T47D (cell line): ENCODE measurements around the gene RIN3.

Experiments
- DNase-seq, 2 experiments: peaks; one replicate each; pipeline versions ENCODE4 v3.0.0 to v3.0.0-alpha.2; 2011 to 2012; ENCODE audit warnings: low read depth in 1 of 2, low spot score in 1 of 2
- JUND ChIP-seq: IDR thresholded peaks from 2 replicates; pipeline ENCODE4 v1.6.1; 2012; ENCODE audit warnings: low read depth
- in situ Hi-C: cut with HindIII; loops from 2 replicates; pipeline ENCODE4 v1.10.0; 2016; ENCODE audit warnings: low sequenced_read_pairs, low pct_unique_long_range_greater_than_20kb

RIN3 gene

DNA sequence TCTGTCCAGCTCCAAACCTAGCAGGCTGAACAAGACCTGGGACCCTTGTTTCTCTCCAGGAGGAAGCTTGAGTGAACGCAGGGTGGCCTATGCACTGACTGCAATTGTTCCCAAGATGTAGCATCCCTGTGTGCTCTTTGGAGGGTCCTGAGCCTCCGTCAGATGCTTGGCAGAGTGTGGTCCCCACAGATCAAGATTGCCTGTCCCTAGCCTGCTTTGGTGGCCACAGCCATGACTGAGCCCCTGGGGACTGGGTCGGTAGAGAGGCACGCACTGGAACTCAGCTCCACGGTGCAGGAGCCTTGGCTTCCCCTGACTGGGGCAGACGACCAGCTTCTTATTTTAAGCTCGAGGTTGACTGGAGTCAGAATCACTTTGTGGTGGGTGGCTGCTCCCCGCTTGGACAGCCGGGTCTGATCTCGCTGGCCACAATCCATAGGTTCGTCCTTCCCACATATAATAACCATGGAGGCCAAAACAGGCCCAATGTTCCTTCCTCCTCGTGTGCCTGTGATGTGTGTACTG, 137.1 kb downstream of the RIN3 start:
- no peak for TF ChIP-seq JUND
- DNase-seq: no peak
- in situ Hi-C loops: no loop called here

DNA sequence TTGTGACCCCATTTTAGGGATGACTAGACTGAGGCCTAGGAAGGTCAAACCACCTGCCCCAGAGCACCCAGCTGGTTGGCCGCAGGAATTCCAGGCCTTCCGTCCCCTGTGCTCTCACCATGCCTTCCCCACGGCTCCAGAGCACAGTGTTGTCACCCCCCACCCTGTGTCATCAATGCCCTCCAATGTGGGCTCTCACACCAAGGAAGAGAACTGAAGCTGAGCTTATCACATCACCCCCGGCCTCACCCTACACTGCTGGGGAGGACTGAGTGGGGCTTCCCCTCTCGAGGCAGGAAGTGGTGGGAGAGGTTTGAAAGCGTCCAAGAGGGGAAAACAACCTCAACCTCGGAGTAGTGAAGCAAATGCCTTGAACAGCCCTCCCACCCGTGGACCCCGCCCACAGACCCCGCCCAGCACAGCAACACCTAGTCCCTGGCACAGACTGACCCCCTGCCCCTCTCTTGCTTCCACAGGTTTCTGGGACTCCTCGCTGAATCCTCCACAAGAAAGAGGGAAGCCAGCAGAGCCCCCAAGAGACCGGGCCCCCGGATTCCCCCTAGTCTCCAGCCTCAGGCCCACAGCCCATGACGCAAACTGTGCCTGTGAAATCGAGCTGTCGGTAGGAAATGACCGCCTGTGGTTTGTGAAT, 137.7 kb downstream of the RIN3 start:
- TF ChIP-seq JUND: no peak
- DNase-seq: no peak
- in situ Hi-C loops: no loop called here

DNA sequence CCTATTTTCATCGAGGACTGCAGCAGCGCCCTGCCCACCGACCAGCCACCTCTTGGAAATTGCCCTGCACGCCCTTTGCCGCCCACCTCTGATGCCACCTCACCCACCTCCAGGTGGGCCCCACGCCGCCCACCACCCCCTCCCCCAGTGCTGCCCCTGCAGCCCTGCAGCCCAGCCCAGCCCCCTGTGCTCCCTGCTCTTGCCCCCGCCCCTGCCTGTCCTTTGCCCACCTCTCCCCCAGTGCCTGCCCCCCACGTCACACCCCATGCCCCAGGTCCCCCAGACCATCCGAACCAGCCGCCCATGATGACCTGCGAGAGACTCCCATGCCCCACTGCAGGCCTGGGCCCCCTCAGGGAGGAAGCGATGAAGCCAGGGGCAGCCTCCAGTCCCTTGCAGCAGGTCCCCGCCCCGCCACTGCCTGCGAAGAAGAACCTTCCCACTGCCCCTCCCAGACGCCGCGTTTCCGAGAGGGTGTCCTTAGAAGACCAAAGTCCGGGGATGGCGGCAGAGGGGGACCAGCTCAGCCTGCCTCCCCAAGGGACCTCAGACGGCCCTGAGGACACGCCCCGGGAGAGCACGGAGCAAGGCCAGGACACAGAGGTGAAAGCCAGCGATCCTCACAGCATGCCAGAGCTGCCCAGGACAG, 138.3 kb downstream of the RIN3 start:
- DNase-seq: no peak
- TF ChIP-seq JUND: no peak
- in situ Hi-C loops: no loop called here

DNA sequence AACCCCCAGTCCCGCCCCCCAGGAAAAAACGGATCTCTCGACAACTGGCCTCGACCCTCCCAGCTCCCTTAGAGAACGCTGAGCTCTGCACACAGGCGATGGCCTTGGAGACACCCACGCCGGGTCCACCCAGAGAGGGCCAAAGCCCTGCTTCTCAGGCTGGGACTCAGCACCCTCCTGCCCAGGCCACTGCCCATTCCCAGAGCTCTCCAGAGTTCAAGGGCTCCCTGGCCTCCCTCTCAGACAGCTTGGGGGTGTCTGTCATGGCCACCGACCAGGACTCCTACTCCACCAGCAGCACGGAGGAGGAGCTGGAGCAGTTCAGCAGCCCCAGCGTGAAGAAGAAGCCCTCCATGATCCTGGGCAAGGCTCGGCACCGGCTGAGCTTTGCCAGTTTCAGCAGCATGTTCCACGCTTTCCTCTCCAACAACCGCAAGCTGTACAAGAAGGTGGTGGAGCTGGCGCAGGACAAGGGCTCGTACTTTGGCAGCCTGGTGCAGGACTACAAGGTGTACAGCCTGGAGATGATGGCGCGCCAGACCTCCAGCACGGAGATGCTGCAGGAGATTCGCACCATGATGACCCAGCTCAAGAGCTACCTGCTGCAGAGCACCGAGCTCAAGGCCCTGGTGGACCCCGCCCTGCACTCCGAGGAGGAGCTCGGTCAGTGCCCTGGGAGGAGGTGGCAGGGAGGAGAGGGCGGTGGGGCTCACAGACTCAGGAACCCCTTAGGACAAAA, 139.0 kb downstream of the RIN3 start:
- in situ Hi-C loops: no loop called here
- no peak for DNase-seq
- TF ChIP-seq JUND: no peak

DNA sequence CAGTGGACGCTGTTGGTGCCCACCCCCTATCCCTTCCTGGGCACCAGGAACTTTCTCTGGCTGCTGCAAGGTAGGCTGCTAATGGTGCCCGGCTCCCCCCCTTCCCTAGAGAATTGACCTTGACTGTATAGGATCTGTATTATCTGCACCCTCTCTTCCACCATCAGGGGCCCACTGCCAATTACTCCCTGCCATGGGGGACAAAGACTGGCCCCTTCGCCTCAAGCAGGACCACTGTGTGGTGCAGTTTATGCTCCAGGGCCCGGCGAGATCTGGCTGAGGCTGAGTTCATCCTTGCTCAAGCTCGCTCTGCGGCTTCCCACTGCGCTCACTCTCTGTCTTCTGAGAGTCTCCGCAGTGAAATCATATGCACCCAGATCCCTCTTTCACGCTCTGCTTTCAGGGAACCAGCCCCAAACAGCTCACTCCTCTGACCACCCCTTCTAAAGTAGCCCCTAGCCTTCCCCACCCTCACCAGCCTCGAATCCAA, 139.6 kb downstream of the RIN3 start:
- in situ Hi-C loops: no loop called here
- DNase-seq: no peak
- TF ChIP-seq JUND: no peak

DNA sequence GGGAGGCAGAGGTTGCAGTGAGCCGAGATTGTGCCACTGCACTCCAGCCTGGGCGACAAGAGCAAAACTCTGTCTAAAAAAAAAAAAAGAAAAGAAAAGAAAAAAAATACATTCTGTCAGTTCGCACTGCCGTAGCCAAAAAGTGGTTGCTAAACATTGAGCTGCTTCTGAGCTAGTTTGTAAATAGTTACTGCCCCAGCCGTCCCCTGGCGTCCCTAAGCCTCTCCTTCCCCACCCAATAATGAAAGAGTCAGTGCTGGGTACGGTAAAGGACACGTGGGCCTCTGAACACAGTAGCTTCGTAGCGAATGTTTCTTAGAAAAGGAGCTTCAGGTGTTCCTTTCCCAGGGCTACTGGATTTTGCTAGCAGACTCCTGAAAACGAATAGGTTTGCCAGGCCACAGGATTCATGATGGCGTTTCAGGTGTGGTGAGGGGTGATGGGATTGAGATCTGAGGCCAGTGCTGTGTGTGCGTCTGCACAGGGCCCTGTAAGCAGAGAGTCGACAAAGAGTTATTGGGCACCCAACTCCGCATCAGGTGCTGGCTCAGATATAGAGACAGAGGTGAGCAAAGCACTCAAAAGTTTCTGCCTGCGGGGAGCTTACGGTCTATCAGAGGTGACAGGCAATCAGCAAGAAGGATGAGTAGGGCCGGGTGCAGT, 140.8 kb downstream of the RIN3 start:
- in situ Hi-C loops: no loop called here
- DNase-seq: no peak
- TF ChIP-seq JUND: no peak

DNA sequence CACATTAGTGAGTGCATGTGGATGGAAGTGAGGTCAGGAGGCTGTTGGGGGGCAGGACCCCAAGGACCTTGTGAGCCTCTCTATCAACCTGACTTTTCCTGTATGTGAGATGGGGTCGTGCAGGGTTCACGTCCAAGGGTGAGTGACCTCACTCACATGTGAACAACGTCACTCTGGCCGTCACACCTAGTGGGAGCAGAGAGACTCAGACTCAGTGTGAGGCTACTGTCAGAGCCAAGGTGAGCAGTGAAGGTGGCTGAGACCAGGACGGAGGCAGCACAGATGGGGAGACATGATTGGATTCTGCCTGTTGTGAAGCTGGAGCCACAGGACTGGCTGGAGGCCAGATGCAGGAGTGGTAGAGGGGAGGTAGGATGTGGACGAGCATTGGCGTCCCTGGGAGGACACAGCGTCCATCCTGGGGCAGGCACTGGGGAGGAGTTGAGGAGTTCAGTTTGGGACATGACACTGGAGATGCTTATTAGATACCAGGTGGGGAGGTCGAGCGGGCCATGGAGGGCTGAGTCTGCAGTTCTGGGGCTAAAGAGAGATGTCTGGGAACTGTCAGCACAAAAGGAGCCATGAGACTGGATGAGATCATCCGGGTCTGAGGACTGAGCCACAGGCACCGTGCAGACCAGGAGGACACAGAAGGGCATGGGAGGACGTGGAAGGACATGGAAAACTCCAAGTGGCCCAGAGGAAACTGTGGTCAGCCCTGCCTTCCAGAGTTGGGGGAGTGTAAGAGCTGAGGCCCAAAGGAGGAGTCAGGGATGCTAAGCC, 142.0 kb downstream of the RIN3 start:
- DNase-seq: no peak
- in situ Hi-C loops: no loop called here
- no peak for TF ChIP-seq JUND

DNA sequence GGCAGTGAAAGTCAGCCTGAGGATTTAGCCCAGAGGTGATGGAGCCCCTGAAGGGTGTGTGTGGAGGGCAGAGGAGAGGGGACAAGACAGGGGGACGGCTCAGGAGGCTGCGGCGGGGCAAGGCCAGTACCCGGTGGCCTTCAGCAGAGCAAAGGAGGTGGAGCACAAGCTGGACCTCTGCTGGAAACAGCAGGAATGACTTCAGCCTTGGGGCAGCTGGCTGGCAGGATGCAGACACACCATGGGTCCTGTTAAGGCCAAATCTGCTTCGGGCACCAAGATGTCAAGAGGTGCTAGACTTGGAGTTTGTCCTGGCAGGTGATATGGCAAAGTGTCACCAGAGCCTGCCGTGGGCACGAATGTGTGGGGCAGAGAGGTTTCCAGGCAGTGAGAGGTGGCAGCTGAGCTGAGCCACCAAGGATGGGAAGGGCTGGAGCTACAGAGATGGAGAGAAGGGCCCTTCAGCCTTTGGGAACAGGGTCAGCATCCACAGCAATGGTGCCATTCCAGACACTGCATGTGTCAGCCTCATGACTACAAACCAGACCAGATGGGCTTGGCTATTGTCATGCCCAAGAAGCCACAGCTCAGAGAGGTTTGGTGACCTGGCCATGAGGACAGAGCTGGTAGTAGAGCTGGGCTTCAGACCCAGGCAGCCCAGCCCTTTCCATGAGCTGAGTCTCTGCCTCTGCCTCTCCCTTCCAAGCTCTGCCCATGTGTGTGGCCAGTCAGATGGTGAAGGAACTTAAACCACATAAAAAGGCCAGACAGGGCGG, 142.9 kb downstream of the RIN3 start:
- no peak for DNase-seq
- TF ChIP-seq JUND: no peak
- in situ Hi-C loops: no loop called here

DNA sequence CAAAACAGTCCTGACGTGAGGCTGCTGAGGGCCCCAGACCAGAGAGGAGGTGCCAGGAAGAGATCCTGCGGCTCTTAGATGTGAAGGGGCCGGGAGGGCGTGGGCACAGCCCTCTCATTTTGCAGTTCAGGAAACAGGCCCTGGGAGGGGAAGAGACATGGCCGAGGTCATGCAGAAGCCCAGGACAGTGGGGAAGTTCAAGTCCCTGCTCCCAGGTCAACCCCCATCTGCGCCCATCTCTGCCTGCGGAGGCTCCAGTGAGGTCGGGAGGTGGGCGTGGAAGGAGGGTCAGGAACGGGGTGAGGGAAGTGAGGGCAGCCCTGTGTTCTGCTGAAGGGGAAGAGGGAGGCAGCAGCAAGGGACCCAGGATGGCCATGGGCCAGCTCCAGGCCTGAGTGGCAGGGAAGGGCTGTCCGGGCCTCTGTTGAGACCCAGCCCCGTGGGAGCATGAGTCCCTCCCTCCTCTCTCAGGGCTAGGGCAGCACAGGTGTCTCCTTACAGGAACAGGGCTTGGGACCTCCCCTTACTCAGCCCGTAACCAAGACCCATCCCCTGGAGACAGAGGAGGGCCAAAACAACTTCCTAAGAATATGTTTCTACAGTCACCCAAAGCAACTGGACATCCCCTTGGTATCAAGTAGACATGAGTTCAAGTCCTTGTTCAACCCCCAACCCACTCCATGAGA, 144.0 kb downstream of the RIN3 start:
- TF ChIP-seq JUND: no peak
- DNase-seq: no peak
- in situ Hi-C loops: no loop called here

DNA sequence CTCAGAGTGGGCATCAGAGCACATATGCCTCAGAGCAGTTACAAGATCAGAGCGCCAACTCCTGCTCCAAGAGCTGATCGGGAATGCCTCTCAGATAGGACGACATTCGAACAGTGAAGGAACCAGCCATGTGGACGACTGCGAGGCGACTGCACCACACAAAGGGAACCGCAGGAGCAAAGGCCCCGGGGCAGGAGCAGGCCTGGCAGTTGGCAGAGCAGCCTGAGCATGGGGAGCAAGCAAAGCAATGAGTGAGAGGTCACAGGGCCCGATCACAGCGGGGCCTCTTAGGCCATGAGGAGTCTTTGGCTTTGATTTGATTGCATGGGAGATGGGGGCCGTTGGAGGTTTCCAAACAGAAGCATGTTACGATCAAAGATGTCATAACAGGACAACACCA, 144.6 kb downstream of the RIN3 start:
- no peak for TF ChIP-seq JUND
- in situ Hi-C loops: no loop called here
- no peak for DNase-seq

DNA sequence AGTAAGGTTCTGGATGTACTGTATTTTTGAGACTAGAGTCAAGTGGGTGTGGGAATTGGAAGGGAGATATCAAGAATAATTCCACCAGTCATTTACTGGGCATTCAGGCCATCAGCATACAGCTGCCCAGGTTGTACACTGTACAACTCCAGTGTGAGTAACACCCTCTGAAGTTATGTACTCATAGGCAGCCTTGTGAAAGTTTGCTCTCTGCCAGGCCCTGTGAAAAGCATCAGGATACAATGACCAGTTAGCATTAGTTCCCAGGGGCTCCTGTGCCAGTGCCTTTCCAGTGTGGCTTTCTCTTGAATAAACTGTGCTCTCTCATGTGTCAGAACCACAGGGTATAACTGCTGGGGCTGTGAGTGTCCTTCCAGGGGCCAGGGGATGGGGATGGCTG, 145.1 kb downstream of the RIN3 start:
- in situ Hi-C loops: no loop called here
- TF ChIP-seq JUND: no peak
- no peak for DNase-seq
